NCI-H1105 treated with DMSO at 0.1 percent for 48 hours (cell line): ENCODE measurements around the gene SAG.

Experiments used
- DNase-seq: peaks from one replicate; lab custom pipeline; 2025; lab: John Stamatoyannopoulos, UW

SAG gene

DNA sequence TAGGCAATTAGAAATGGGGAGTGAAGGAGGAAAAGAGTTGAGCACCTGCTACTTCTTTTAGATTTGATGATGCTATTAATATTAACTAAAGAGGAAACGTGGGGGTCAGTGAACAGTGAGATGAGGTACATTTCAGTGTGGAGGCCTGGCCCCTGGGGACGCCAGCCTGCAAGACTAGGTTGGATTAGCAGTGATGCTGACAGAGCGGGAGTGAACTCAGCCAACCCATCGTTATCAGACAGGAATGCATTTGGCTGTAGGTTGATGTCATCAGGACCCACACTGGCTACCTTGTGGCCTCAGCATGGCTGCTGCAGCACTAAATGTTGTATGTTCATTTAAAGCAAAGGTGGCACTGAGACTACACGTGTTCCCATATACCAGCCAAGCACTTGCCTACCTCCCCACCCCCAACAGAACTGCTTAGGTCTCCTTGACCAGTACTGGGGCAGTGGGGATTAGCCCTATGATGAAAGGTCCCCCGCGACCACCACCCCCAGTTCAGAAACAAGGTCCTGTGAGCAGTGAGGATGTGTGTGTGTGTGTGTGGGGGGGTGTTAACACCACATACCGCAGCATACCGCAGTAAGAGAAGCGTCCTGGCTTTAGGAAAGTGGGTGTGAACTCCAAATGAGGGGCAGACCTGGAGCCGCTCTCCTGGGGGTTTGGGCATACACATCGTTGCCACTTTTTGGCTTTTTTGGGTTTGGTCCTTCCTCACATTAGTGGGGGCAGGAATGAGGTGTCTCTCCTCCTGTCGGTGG lies 72.7 kb downstream of the SAG start:
- no peak for DNase-seq

- DNase-seq = no peak
These were observed 73.5 kb downstream of the SAG start for GRCh38 chr2:233380995-233381637.

DNA sequence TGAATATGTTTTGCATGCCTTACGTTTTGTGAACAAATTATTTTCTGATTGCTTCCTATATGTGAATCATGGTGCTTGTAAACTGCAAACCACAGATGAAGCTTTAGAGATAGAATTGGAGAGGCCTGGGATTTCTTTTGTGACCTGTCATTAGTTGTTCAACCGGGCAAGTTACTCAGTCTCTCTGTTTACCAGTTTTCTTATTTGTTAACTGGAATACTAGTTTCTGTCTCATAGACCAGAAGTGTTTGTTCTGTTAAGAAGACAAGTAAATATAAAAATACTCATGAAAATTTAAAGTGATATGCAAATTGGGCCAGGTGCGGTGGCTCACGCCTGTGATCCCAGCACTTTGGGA lies 74.0 kb downstream of the SAG start:
- no peak for DNase-seq

DNA sequence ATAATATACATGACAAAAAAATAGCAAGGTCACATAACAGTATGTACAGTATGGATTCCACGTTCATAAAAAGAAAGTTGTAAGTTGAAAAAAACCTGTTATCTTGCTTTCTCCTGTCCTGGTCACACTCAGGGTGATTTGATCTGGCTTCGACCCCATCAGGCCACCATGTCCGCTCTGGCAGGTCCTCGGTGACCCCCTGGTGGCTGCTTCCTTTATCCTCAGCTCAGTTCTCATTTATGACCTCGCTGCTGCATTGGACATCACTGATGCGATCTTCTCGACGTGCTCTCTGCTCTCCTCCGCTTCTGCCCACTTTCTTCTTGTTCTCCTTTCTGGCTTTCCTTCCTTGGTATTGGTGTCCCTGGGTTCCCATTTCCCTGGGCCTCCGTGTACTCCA lies 76.4 kb downstream of the SAG start:
- no peak for DNase-seq

- no peak for DNase-seq
These were observed 77.3 kb downstream of the SAG start for GRCh38 chr2:233384811-233385488.

DNA sequence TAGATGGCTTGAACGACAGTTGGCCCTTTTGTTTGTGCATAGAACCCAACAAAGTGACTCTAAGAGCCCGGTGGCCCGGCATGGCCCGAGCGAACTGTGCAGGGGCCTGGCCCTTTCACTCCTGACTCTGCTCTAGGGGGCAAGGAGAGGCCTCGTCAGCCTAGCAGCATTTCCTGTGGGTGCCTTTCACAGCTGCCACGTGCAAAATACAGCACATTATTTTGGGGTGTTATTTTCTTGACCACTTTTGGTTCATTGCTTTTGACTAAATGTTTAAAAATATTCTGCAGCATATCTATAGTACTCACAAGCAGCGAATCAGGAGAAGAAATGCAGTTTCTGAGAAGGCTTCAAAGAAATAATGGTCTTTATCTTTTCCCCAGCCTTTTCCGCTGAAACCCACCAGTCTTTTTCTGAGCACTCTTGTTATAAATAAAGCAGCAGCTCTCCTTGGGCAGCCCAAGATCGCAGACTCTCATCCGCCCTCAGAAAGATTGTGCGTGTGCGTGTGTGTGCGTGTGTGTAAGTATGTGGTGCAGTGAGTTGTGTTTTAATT lies 78.0 kb downstream of the SAG start:
- no peak for DNase-seq

DNA sequence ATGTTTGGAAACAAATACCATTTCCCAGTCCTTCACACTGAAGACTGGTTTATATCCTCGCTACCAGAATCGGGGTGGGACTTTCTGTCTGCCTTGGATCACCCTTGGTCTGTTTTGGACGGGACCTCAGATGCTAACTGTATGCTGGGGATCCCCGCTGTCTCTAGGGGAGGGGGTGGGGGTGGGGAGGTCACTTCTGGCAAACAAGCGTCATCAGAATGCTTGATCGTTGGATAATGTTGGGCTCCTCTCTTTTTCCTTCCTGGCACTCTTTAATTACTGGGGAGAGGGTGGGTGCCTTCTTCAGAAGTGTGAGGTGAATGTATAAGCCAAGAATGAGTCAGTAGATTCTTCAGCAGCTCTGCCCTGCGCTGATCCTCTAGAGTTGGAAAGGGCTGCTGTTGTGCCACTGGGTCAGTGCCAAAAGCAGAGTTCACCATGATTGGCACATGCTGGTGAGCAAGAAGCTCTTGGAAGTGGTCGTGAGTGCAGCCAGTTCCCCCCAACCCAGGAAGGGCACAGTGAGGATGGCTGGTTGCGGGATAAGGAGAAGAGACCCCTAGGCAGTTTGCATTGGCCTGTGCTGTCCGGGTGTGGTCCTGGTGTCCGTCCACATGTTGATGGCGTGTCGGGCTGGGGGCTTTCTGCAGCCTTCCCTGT lies 78.9 kb downstream of the SAG start:
- DNase-seq = no peak

GRCh38 chr2:233387225-233387624 lies 79.6 kb downstream of the SAG start:
- DNase-seq = no peak

- peak; percentile 74 for DNase-seq
These were observed 80.3 kb downstream of the SAG start for GRCh38 chr2:233387667-233388528.

DNA sequence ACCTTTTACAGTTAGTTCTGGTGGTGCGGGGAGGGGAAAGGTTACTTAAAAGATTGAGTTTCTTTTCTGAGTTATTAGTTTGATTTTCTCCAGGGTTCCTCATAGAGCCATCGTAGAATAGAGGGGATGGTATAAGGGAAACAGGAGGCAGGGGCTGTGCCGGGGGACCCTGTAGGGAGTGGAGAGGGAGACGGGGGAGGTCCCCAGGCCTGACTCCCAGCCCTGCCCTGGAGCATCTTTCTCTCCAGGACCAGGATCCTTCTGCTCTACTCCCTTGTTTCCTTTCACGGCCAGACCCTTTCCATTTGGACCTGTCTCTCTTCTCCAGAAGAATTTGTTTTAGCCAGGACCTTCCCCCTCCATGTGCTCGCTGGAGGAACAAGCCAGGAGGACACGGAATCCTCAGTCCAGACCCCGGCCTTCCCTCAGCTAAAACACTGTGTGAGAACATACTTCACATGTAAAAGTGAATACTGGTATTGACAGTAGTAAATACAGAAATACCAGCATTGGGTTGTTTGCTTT lies 82.0 kb downstream of the SAG start:
- DNase-seq = no peak

- no peak for DNase-seq
These were observed 88.1 kb downstream of the SAG start for GRCh38 chr2:233395687-233396086.
